H9 (cell line): ENCODE measurements around the gene ARID4A. TPM values are rescaled to one million over a fixed set of nuclear protein-coding genes. Genes with fewer than 3 reads are reported as not detected.
A peak's percentile ranks its signal among the peaks of the same experiment; 100 is the strongest.

Experiments
- DNase-seq: peaks from one replicate; pipeline ENCODE4 v3.0.0-alpha.2; 2017
- H2AFZ ChIP-seq: one replicate; pipeline ENCODE4 v1.6.1; 2013; ENCODE audit warnings: mild to moderate bottlenecking, low read length, control low read depth, moderate library complexity
- H2AK5ac ChIP-seq: 2 replicates; pipeline ENCODE4 v1.6.1; 2013; ENCODE audit warnings: low read length, control low read depth, mixed read lengths; ENCODE audit not compliant: insufficient read length
- H2BK120ac ChIP-seq: one replicate; pipeline ENCODE4 v1.6.1; 2013; ENCODE audit warnings: low read depth, mild to moderate bottlenecking, low read length, control low read depth, inconsistent platforms; ENCODE audit not compliant: poor library complexity, severe bottlenecking
- H2BK12ac ChIP-seq: 2 replicates; pipeline ENCODE4 v1.6.1; 2013; ENCODE audit warnings: low read length, control low read depth, mixed read lengths, low read depth; ENCODE audit not compliant: insufficient read length
- H2BK15ac ChIP-seq: 2 replicates; pipeline ENCODE4 v1.6.1; 2013; ENCODE audit warnings: low read depth, low read length, control low read depth
- H2BK20ac ChIP-seq: one replicate; pipeline ENCODE4 v1.6.1; 2013; ENCODE audit warnings: low read depth, mild to moderate bottlenecking, low read length, control low read depth, inconsistent platforms; ENCODE audit not compliant: poor library complexity, severe bottlenecking
- H2BK5ac ChIP-seq: 2 replicates; pipeline ENCODE4 v1.6.1; 2013; ENCODE audit warnings: low read length, control low read depth, mixed read lengths; ENCODE audit not compliant: insufficient read length
- H3K14ac ChIP-seq: 2 replicates; pipeline ENCODE4 v1.6.1; 2013; ENCODE audit warnings: low read length, control low read depth; ENCODE audit not compliant: insufficient read depth
- H3K18ac ChIP-seq: 2 replicates; pipeline ENCODE4 v1.6.1; 2013; ENCODE audit warnings: low read depth, mild to moderate bottlenecking, mixed read lengths, low read length, control low read depth; ENCODE audit not compliant: insufficient read length
- H3K23ac ChIP-seq: 2 replicates; pipeline ENCODE4 v1.6.1; 2013; ENCODE audit warnings: low read length, control low read depth, mixed read lengths, low read depth; ENCODE audit not compliant: insufficient read length
- H3K23me2 ChIP-seq: 2 replicates; pipeline ENCODE4 v1.6.1; 2013; ENCODE audit warnings: low read depth, mild to moderate bottlenecking, mixed read lengths, low read length, control low read depth; ENCODE audit not compliant: insufficient read length, poor library complexity, severe bottlenecking
- H3K27ac ChIP-seq: 2 replicates; pipeline ENCODE4 v1.5.1; 2013; ENCODE audit warnings: low read length, control low read depth, mixed read lengths, low read depth; ENCODE audit not compliant: insufficient read length
- H3K27me3 ChIP-seq: 2 replicates; pipeline ENCODE4 v1.6.1; 2013; ENCODE audit warnings: low read length, control low read depth, inconsistent platforms; ENCODE audit not compliant: insufficient read depth
- H3K4ac ChIP-seq: 2 replicates; pipeline ENCODE4 v1.6.1; 2013; ENCODE audit warnings: low read depth, mild to moderate bottlenecking, control low read depth, inconsistent platforms, low read length, moderate library complexity
- H3K4me1 ChIP-seq: 2 replicates; pipeline ENCODE4 v1.6.1; 2013; ENCODE audit warnings: low read length, control low read depth, inconsistent platforms; ENCODE audit not compliant: insufficient read depth
- H3K4me2 ChIP-seq: 2 replicates; pipeline ENCODE4 v1.6.1; 2013; ENCODE audit warnings: low read length, control low read depth, mixed read lengths; ENCODE audit not compliant: insufficient read length, insufficient read depth
- H3K56ac ChIP-seq: 2 replicates; pipeline ENCODE4 v1.6.1; 2013; ENCODE audit warnings: low read depth, mild to moderate bottlenecking, mixed read lengths, low read length, control low read depth; ENCODE audit not compliant: insufficient read length
- H3K79me1 ChIP-seq: 2 replicates; pipeline ENCODE4 v1.6.1; 2013; ENCODE audit warnings: low read depth, mild to moderate bottlenecking, moderate library complexity, low read length, control low read depth, inconsistent platforms; ENCODE audit not compliant: insufficient read depth, poor library complexity, severe bottlenecking
- H3K79me2 ChIP-seq: 2 replicates; pipeline ENCODE4 v1.6.1; 2013; ENCODE audit warnings: low read length, control low read depth, inconsistent platforms; ENCODE audit not compliant: insufficient read depth
- H3K9ac ChIP-seq: 2 replicates; pipeline ENCODE4 v1.6.1; 2013; ENCODE audit warnings: low read length, control low read depth, mixed read lengths; ENCODE audit not compliant: insufficient read length; ENCODE audit errors: extremely low read depth
- H3K9me3 ChIP-seq: one replicate; pipeline ENCODE4 v1.6.1; 2013; ENCODE audit warnings: low read depth, low read length, inconsistent platforms; ENCODE audit not compliant: control insufficient read depth
- H3T11ph ChIP-seq: one replicate; pipeline ENCODE4 v1.6.1; 2013; ENCODE audit warnings: mild to moderate bottlenecking, low read length, control low read depth, inconsistent platforms
- H4K20me1 ChIP-seq: one replicate; pipeline ENCODE4 v1.6.1; 2013; ENCODE audit not compliant: control insufficient read depth, insufficient read length, insufficient read depth
- H4K5ac ChIP-seq: 2 replicates; pipeline ENCODE4 v1.6.1; 2013; ENCODE audit warnings: low read depth, mild to moderate bottlenecking, mixed read lengths, low read length, control low read depth; ENCODE audit not compliant: insufficient read length
- H4K8ac ChIP-seq: replicated peaks from 2 replicates; pipeline ENCODE4 v1.6.1; 2013; ENCODE audit warnings: low read length, control low read depth, mixed read lengths, low read depth; ENCODE audit not compliant: insufficient read length
- H4K91ac ChIP-seq: 2 replicates; pipeline ENCODE4 v1.6.1; 2013; ENCODE audit warnings: low read depth, mild to moderate bottlenecking, moderate library complexity, mixed read lengths, low read length, control low read depth; ENCODE audit not compliant: insufficient read length
- H3K27ac Mint-ChIP-seq, 3 experiments: 2 replicates in 2 of 3; 3 replicates in 1 of 3; pipeline ENCODE4 v1.8.0; 2020 to 2021; ENCODE audit warnings: mixed read lengths in 3 of 3, mild to moderate bottlenecking in 1 of 3, moderate library complexity in 1 of 3
- H3K27me3 Mint-ChIP-seq: 2 replicates; pipeline ENCODE4 v1.8.0; 2021; ENCODE audit warnings: low read depth, mild to moderate bottlenecking, moderate library complexity, mixed read lengths
- H3K36me3 Mint-ChIP-seq, 3 experiments: 2 replicates in 2 of 3; 3 replicates in 1 of 3; pipeline ENCODE4 v1.8.0; 2020 to 2021; ENCODE audit warnings: low read depth in 3 of 3, mixed read lengths in 3 of 3; ENCODE audit not compliant: insufficient read depth in 1 of 3
- H3K4me1 Mint-ChIP-seq, 2 experiments: 2 replicates each; pipeline ENCODE4 v1.8.0; 2020; ENCODE audit warnings: mixed read lengths in 2 of 2
- H3K4me3 Mint-ChIP-seq, 2 experiments: 2 replicates in 1 of 2; 3 replicates in 1 of 2; pipeline ENCODE4 v1.8.0; 2020 to 2021; ENCODE audit warnings: mild to moderate bottlenecking in 2 of 2, mixed read lengths in 2 of 2, moderate library complexity in 1 of 2
- H3K9me3 Mint-ChIP-seq, 2 experiments: 2 replicates in 1 of 2; 3 replicates in 1 of 2; pipeline ENCODE4 v1.8.0; 2020; ENCODE audit warnings: mild to moderate bottlenecking in 2 of 2, mixed read lengths in 2 of 2, moderate library complexity in 1 of 2
- CTCF ChIP-seq: fragments of 200-600 bp; sonication (generic); conservative IDR thresholded peaks from 3 replicates; pipeline ENCODE4 v1.8.0; 2021; ENCODE audit warnings: antibody characterized with exemption, mild to moderate bottlenecking
- WGBS: extraction: QIAGEN DNeasy Blood & Tissue Kit; methylation state at CpG from one replicate; pipeline ENCODE4 v1.1.7; 2013; ENCODE audit warnings: missing lambda C conversion rate, low lambda C conversion rate, mixed read lengths; ENCODE audit not compliant: insufficient read length; ENCODE audit errors: extremely low coverage; 5-methylcytosine and 5-hydroxymethylcytosine counted together
- total RNA-seq: library from RNA; stranded (reverse); gene quantifications from 2 replicates; pipeline ENCODE4 v1.2.1, GENCODE V29; 2021

ARID4A gene
- total RNA-seq, 1 experiment from 2014 or later = 13.2 TPM

DNA sequence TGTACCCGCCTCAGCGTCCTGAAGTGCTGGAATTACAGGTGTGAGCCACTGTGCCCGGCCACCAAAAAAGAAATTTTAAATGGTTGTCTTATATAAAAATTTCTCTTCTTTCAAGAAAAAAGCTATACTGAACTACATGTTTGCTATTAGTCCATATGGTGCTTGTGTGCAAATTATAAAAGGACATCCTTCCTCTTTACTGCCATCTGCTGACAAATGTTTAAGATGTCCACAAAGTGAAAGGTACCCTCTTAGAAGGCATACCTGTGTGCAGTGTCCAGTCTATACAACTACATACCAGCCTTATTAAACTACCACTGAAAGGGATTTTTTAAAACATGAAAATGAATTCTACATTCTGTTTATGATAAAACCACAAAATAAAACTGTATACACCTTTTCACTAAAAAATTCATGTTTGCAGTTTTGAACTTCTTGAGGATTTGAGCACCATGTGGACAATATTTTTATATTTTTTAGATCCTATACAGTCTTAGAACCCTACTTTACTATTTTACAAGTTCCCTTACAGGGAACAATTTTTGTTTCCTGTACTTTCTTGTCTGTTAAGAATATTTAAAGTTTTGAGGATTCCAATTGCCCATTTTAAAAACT lies 64.5 kb downstream of the ARID4A start:
- Histone ChIP-seq H3K4me2 (no peak overlapping the region), H3K4ac (no peak overlapping the region), H3K23ac (no peak overlapping the region), H4K5ac (no peak overlapping the region), H2AK5ac (no peak overlapping the region), H3K23me2 (no peaks in the 10 kb centered on the region), H2BK15ac (no peak overlapping the region), H3T11ph (no peak overlapping the region), H2BK12ac (no peak overlapping the region), H2AFZ (no peak overlapping the region), H3K56ac (no peak overlapping the region), H3K9me3 (no peaks in the 10 kb centered on the region), H3K27me3 (no peaks in the 10 kb centered on the region), H3K18ac (no peak overlapping the region), H4K20me1 (no peaks in the 10 kb centered on the region), H4K8ac (no peak overlapping the region), H2BK20ac (no peak overlapping the region), H3K9ac (no peak overlapping the region), H3K27ac (no peak overlapping the region), H3K14ac (no peak overlapping the region), H2BK120ac (no peak overlapping the region), H4K91ac (no peak overlapping the region), H3K4me1 (no peaks in the 10 kb centered on the region), H3K79me1 (no peaks in the 10 kb centered on the region), H3K79me2 (no peaks in the 10 kb centered on the region), H2BK5ac (no peak overlapping the region)
- H3K4me3 Mint-ChIP-seq = no peak overlapping the region
- H3K27ac Mint-ChIP-seq = no peak overlapping the region
- no peaks in the 10 kb centered on the region for H3K9me3 Mint-ChIP-seq
- no peak for DNase-seq
- no peaks in the 10 kb centered on the region for H3K27me3 Mint-ChIP-seq
- no CpG with 5 or more reads among the region's 3 CpGs for WGBS
- H3K36me3 Mint-ChIP-seq = peaks cover 4 to 44% (median 36%) of the 10 kb centered on the region in 3 experiments; a peak in 5 of 7 replicates
- no peaks in the 10 kb centered on the region for H3K4me1 Mint-ChIP-seq
- TF ChIP-seq CTCF = peak; percentile 49
